Activated CD8-positive, alpha-beta memory T cell treated with anti-CD3 and anti-CD28 coated beads for 24 hours (primary cell): ENCODE results near the gene PCDHGA6.

Source experiments
- DNase-seq: peaks from one replicate; pipeline ENCODE4 v3.0.0-alpha.2; 2020

The PCDHGA6 gene

DNA sequence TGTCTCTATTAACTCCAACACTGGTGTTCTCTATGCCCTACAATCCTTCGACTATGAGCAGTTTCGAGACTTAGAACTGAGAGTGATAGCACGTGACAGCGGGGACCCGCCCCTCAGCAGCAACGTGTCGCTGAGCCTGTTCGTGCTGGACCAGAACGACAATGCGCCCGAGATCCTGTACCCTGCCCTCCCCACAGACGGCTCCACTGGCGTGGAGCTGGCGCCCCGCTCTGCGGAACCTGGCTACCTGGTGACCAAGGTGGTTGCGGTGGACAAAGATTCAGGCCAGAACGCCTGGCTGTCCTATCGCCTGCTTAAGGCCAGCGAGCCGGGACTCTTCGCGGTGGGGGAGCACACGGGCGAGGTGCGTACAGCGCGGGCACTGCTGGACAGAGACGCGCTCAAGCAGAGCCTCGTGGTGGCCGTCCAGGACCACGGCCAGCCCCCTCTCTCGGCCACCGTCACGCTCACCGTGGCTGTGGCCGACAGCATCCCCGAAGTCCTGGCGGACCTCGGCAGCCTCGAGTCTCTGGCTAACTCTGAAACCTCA is 49.1 kb downstream of the PCDHGA6 start:
- no peak for DNase-seq

DNA sequence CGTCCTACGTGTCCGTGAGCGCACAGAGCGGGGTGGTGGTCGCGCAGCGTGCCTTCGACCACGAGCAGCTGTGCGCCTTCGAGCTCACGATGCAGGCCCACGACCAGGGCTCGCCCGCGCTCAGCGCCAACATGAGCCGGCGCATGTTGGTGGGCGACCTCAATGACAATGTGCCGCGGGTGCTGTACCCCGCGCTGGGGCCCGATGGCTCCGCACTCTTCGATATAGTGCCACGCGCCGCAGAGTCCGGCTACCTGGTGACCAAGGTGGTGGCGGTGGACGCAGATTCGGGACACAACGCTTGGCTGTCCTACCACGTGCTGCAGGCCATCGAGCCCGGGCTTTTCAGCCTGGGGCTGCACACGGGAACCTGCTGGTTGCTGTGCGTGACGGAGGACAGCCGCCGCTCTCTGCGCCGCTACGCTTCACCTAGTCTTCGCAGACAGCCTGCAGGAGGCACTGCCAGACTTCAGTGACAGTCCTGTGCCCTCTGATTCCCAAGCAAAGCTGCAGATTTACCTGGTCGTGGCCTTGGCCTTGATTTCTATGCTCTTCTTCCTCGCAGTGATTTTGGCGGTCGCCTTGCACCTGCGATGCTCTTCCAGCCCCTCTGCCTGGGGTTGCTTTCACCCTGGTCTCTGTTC is 54.2 kb downstream of the PCDHGA6 start:
- DNase-seq = no peak
